Liver (tissue), 9 donors: ENCODE measurements around the gene PARD3. TPM values are rescaled to one million over a fixed set of nuclear protein-coding genes. Genes with fewer than 3 reads are reported as not detected.

Experiments
- DNase-seq: peaks from one replicate; pipeline ENCODE4 v3.0.0-alpha.2; 2017; ENCODE audit warnings: low spot score
- H3K27ac ChIP-seq, 2 donors: one replicate each; pipeline ENCODE4 v1.7.0; 2013; ENCODE audit warnings: inconsistent platforms in 2 of 2, low read length in 2 of 2, control low read depth in 1 of 2, low read depth in 1 of 2, mild to moderate bottlenecking in 1 of 2
- H3K27me3 ChIP-seq, 4 donors: one replicate each; pipeline versions ENCODE4 v1.6.1 to v1.7.0; 2013; ENCODE audit warnings: low read length in 3 of 4, inconsistent platforms in 1 of 4, mild to moderate bottlenecking in 1 of 4, moderate library complexity in 1 of 4; ENCODE audit not compliant: control insufficient read depth in 4 of 4, insufficient read depth in 4 of 4
- H3K36me3 ChIP-seq, 4 donors: one replicate each; pipeline versions ENCODE4 v1.6.1 to v1.7.0; 2013; ENCODE audit warnings: low read length in 3 of 4, mild to moderate bottlenecking in 3 of 4, low read depth in 1 of 4, moderate library complexity in 1 of 4; ENCODE audit not compliant: control insufficient read depth in 4 of 4, insufficient read depth in 3 of 4
- H3K4me1 ChIP-seq, 4 donors: one replicate each; pipeline versions ENCODE4 v1.6.1 to v1.7.0; 2013; ENCODE audit warnings: low read length in 3 of 4, mild to moderate bottlenecking in 3 of 4, moderate library complexity in 1 of 4; ENCODE audit not compliant: control insufficient read depth in 4 of 4, insufficient read depth in 4 of 4
- H3K4me3 ChIP-seq, 3 donors: one replicate each; pipeline versions ENCODE4 v1.6.1 to v1.7.0; 2013; ENCODE audit warnings: low read length in 3 of 3, control low read depth in 1 of 3, low read depth in 1 of 3, mild to moderate bottlenecking in 1 of 3
- H3K9ac ChIP-seq, 2 donors: one replicate each; pipeline ENCODE4 v1.7.0; 2013; ENCODE audit warnings: low read length in 2 of 2, mild to moderate bottlenecking in 2 of 2, moderate library complexity in 2 of 2, control low read depth in 1 of 2, low read depth in 1 of 2
- H3K9me3 ChIP-seq, 4 donors: one replicate each; pipeline versions ENCODE4 v1.6.1 to v1.7.0; 2013; ENCODE audit warnings: low read length in 3 of 4; ENCODE audit not compliant: control insufficient read depth in 4 of 4
- ATF3 ChIP-seq: IDR thresholded peaks from 2 replicates; pipeline ENCODE4 v1.6.1; 2016; ENCODE audit warnings: antibody characterized with exemption
- CTCF ChIP-seq: fragments of 150-350 bp; IDR thresholded peaks from 2 replicates; pipeline ENCODE4 v1.5.1; 2017; ENCODE audit warnings: improper control_type of control experiment, low read depth, low read length; ENCODE audit not compliant: missing input control
- EGR1 ChIP-seq, 2 donors: IDR thresholded peaks; 2 replicates each; pipeline ENCODE4 v1.6.1; 2016 to 2018; ENCODE audit warnings: antibody characterized with exemption in 2 of 2, low read depth in 2 of 2
- FOXA1 ChIP-seq: IDR thresholded peaks from 2 replicates; pipeline ENCODE4 v1.6.1; 2016; ENCODE audit warnings: antibody characterized with exemption
- FOXA2 ChIP-seq: IDR thresholded peaks from 2 replicates; pipeline ENCODE4 v1.6.1; 2016; ENCODE audit warnings: antibody characterized with exemption
- GABPA ChIP-seq, 2 donors: IDR thresholded peaks in 1 of 2; conservative IDR thresholded peaks in 1 of 2; 2 replicates each; pipeline ENCODE4 v1.6.1; 2016; ENCODE audit warnings: antibody characterized with exemption in 2 of 2, mild to moderate bottlenecking in 1 of 2, moderate library complexity in 1 of 2
- HNF4A ChIP-seq, 2 donors: conservative IDR thresholded peaks; 2 replicates each; pipeline ENCODE4 v1.6.1; 2016; ENCODE audit warnings: antibody characterized with exemption in 2 of 2, mild to moderate bottlenecking in 2 of 2
- JUND ChIP-seq, 2 donors: IDR thresholded peaks; 2 replicates each; pipeline ENCODE4 v1.6.1; 2016; ENCODE audit warnings: antibody characterized with exemption in 2 of 2
- MAX ChIP-seq: IDR thresholded peaks from 2 replicates; pipeline ENCODE4 v1.6.1; 2016; ENCODE audit warnings: antibody characterized with exemption
- NR2F2 ChIP-seq: IDR thresholded peaks from 2 replicates; pipeline ENCODE4 v1.6.1; 2016; ENCODE audit warnings: antibody characterized with exemption
- RAD21 ChIP-seq, 2 donors: IDR thresholded peaks; 2 replicates each; pipeline ENCODE4 v1.6.1; 2016; ENCODE audit warnings: antibody characterized with exemption in 2 of 2, mild to moderate bottlenecking in 2 of 2
- REST ChIP-seq: IDR thresholded peaks from 2 replicates; pipeline ENCODE4 v1.6.1; 2016; ENCODE audit warnings: antibody characterized with exemption, mild to moderate bottlenecking
- RXRA ChIP-seq, 2 donors: IDR thresholded peaks; 2 replicates each; pipeline ENCODE4 v1.6.1; 2017 to 2018; ENCODE audit warnings: antibody characterized with exemption in 2 of 2, mild to moderate bottlenecking in 1 of 2
- SP1 ChIP-seq: IDR thresholded peaks from 2 replicates; pipeline ENCODE4 v1.6.1; 2018; ENCODE audit warnings: antibody characterized with exemption, mild to moderate bottlenecking
- TAF1 ChIP-seq: conservative IDR thresholded peaks from 2 replicates; pipeline ENCODE4 v1.6.1; 2016; ENCODE audit warnings: antibody characterized with exemption, mild to moderate bottlenecking
- YY1 ChIP-seq: IDR thresholded peaks from 2 replicates; pipeline ENCODE4 v1.6.1; 2016; ENCODE audit warnings: antibody characterized with exemption, mild to moderate bottlenecking
- ZBTB33 ChIP-seq: IDR thresholded peaks from 2 replicates; pipeline ENCODE4 v1.6.1; 2016; ENCODE audit warnings: antibody characterized with exemption
- WGBS: extraction: QIAGEN DNeasy Blood & Tissue Kit; methylation state at CpG from one replicate; pipeline ENCODE4 v1.1.7; 2013; 5-methylcytosine and 5-hydroxymethylcytosine counted together
- polyA plus RNA-seq, 2 donors: library from polyadenylated mRNA; stranded (reverse) in 1 of 2; unstranded in 1 of 2; fragments of 200-250 nt in 1 of 2; fragments of >200 nt in 1 of 2; fragmentation: Nextera tagmentation in 1 of 2; extraction: Ambion mirVana in 1 of 2; gene quantifications; one replicate each; pipeline versions ENCODE4 v1.2.1 to v1.2.3, GENCODE V29; 2013 to 2015
- total RNA-seq, 2 donors: library from RNA; depleted of rRNA; stranded (reverse); fragments of >200 nt; gene quantifications; one replicate each; pipeline ENCODE4 v1.2.3, GENCODE V29; 2014
- donor health status: healthy.
- donor health status: healthy.
- donor health status: healthy.
- donor health status: healthy.
- donor health status: healthy.

PARD3 gene
- total and polyA plus RNA-seq, 4 donors = 12.3 to 43.8 (median 13.5) TPM

- H3K36me3 ChIP-seq = no peaks in the 10 kb centered on the region
- H3K9me3 ChIP-seq = no peaks in the 10 kb centered on the region
- H3K4me1 ChIP-seq = peaks cover 3 to 22% (median 19%) of the 10 kb centered on the region in 4 donors
- no peak overlapping the region for H3K9ac ChIP-seq
- DNase-seq = no peak
- no peak overlapping the region for H3K4me3 ChIP-seq
- TF ChIP-seq REST (no peak), TAF1 (no peak), CTCF (no peak), FOXA2 (peak; percentile 74), MAX (peak; percentile 80), ATF3 (no peak), JUND (IDR thresholded peaks at IDR 0.05) (peak in 1 of 2 donors; percentile 39), SP1 (peak; percentile 20), RXRA (IDR thresholded peaks at IDR 0.05) (peak; percentile 38 to 64), ZBTB33 (peak; percentile 40), NR2F2 (no peak), RAD21 (IDR thresholded peaks at IDR 0.05) (peak; percentile 34 to 49), GABPA (IDR thresholded peaks at IDR 0.05 in 1 of 2, conservative IDR thresholded peaks at IDR 0.05 in 1 of 2) (no peak), HNF4A (conservative IDR thresholded peaks at IDR 0.05) (peak in 1 of 2 donors; percentile 37), EGR1 (IDR thresholded peaks at IDR 0.05; ENCODE audit: low read depth in 2 of 2) (peak; percentile 38 to 44), FOXA1 (no peak), YY1 (peak; percentile 62)
- H3K27ac ChIP-seq = peak overlapping the region; percentile 29 to 45
- H3K27me3 ChIP-seq = no peaks in the 10 kb centered on the region
- WGBS = 19% methylated on average over 8 of the region's 8 CpGs
These were observed 186.8 kb downstream of the PARD3 start for GRCh38 chr10:34628174-34628796.
